ENCODE results near the gene NAT8. TPM values are rescaled to one million over a fixed set of nuclear protein-coding genes. Genes with fewer than 3 reads are reported as not detected.
"Not testable (repeated sequence)": the region's sequence is repeated elsewhere in the genome, so short reads cannot be mapped to it uniquely, and the experiment has no call there.

NAT8 gene
- total and polyA plus RNA-seq, 2 of the 13 experiments (the other 11 are each of a cell fraction or from before 2014, with no cell fraction given): 1.9 to 12.9 TPM

DNA sequence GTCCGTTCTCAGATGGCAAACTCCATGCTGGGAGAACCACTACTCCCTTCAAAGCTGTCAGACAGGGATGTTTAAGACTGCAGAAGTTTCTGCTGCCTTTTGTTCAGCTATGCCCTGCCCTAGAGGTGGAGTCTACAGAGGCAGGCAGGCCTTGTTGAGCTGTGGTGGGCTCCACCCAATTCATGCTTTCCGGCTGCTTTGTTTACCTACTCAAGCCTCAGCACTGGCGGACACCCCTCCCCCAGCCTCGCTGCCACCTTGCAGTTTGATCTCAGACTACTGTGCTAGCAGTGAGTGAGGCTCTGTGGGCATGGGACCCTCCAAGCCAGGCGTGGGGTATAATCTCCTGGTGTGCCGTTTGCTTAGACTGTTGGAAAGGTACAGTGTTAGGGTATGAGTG, 27.8 kb upstream of the NAT8 start (continued):
- TF ChIP-seq PAXIP1 (CRISPR knock-in tag; conservative IDR thresholded peaks at IDR 0.05) (peak; percentile 38; the same call in 1 of the 2 replicates), GABPB1 (CRISPR knock-in tag; IDR thresholded peaks at IDR 0.05) (peak; percentile 37; the same call in 1 of the 2 replicates), FOXP4 (CRISPR knock-in tag; IDR thresholded peaks at IDR 0.05) (peak; percentile 45; the same call in 1 of the 2 replicates)

GRCh38 chr2:73667239-73667638, 25.0 kb upstream of the NAT8 start:
- in situ Hi-C loops (cut with HindIII; ENCODE audit: extremely low pct_ligation_motif_present, low pct_unique_long_range_greater_than_20kb); H3K9ac ChIP-seq (ENCODE audit: insufficient read depth, low read depth, low read length); POLR2A ChIA-PET; H3K4me3 ChIP-seq (replicated peaks in 1 of 3; ENCODE audit: insufficient read depth in 1 of 3, low read depth in 2 of 3, low read length in 3 of 3); H3K36me3 ChIP-seq (replicated peaks in 1 of 2; ENCODE audit: control insufficient read depth in 1 of 2, insufficient read depth in 2 of 2, low read length in 2 of 2); FAIRE-seq; H2AFZ ChIP-seq (ENCODE audit: low read length); H3K4me2 ChIP-seq (ENCODE audit: low read depth, low read length); H3K27ac ChIP-seq (ENCODE audit: extremely low read length, insufficient read depth, low read length); DNase-seq (ENCODE audit: low spot score); CTCF ChIA-PET (ENCODE audit: low intra/inter-chr PET ratio, low total read pairs); BruUV-seq (replicated peaks); intact Hi-C loops (cut with micrococcal nuclease; ENCODE audit: unreplicated experiment); H3K27me3 ChIP-seq (ENCODE audit: control insufficient read depth in 1 of 2, insufficient read depth in 2 of 2, low read length in 2 of 2); ATAC-seq; H3K79me2 ChIP-seq (ENCODE audit: insufficient read depth, low read length); H3K9me3 ChIP-seq (ENCODE audit: low read length); H4K20me1 ChIP-seq (ENCODE audit: insufficient read depth, low read length): not testable (repeated sequence)
- 56% methylated on average over 3 of the region's 3 CpGs for WGBS (ENCODE audit: low lambda C conversion rate)
- peaks cover 12% of the 10 kb centered on the region for H3K4me1 ChIP-seq (ENCODE audit: insufficient read depth, low read length)
